Peyer's patch (tissue), 4 donors: ENCODE data around the gene PSME2.

Source experiments
- POLR2A ChIP-seq, 2 donors: fragments of 450-650 bp; IDR thresholded peaks; one replicate each; pipeline ENCODE4 v1.5.1; 2017; ENCODE audit warnings: antibody characterized with exemption in 2 of 2, mild to moderate bottlenecking in 2 of 2, moderate library complexity in 2 of 2
- TF ChIP-seq, protein P1 (sequence below), 6 experiments: fragments of 450-650 bp in 4 of 6; fragments of 200-600 bp in 2 of 6; sonication (generic) in 1 of 6; IDR thresholded peaks; one replicate each; pipeline ENCODE4 v1.5.1; 2017 to 2019; ENCODE audit warnings: antibody characterized with exemption in 6 of 6, mild to moderate bottlenecking in 3 of 6, moderate library complexity in 1 of 6

- TF ChIP-seq, protein P1, sequence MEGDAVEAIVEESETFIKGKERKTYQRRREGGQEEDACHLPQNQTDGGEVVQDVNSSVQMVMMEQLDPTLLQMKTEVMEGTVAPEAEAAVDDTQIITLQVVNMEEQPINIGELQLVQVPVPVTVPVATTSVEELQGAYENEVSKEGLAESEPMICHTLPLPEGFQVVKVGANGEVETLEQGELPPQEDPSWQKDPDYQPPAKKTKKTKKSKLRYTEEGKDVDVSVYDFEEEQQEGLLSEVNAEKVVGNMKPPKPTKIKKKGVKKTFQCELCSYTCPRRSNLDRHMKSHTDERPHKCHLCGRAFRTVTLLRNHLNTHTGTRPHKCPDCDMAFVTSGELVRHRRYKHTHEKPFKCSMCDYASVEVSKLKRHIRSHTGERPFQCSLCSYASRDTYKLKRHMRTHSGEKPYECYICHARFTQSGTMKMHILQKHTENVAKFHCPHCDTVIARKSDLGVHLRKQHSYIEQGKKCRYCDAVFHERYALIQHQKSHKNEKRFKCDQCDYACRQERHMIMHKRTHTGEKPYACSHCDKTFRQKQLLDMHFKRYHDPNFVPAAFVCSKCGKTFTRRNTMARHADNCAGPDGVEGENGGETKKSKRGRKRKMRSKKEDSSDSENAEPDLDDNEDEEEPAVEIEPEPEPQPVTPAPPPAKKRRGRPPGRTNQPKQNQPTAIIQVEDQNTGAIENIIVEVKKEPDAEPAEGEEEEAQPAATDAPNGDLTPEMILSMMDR (IDR thresholded peaks at IDR 0.05): no peak
- TF ChIP-seq POLR2A (IDR thresholded peaks at IDR 0.05): no peak
These were observed 19.5 kb downstream of the PSME2 start for GRCh38 chr14:24126939-24127338.
